ENCODE results near the gene TNS2.

Gene TNS2

DNA sequence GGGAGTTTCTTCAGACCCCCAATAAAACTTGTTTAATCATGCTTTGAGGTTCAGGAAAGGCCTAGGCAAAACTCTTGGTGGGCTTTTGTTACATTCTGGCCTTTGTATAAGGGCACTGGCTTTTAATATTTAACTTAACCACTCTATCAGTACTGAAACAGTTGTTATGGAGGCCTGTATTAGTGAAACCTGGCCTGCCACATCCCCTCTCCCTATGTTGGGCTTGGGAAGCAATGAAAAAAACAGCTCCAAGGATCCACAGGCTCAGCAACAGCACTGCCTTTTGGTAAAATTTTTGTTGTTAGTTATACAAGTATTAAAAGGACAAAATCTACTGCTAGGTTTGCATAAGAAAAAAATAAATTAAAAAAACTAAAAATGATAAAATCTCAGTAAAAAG lies 64.1 kb downstream of the TNS2 start:
- Histone ChIP-seq H3K36me3 (ENCODE audit: control insufficient read depth in 2 of 2, insufficient read depth in 2 of 2, low read length in 2 of 2) (no peaks in the 10 kb centered on the region), H3K9me3 (ENCODE audit: control insufficient read depth in 2 of 2, low read length in 2 of 2) (no peaks in the 10 kb centered on the region), H3K4me1 (ENCODE audit: control insufficient read depth in 2 of 2, insufficient read depth in 2 of 2, low read length in 2 of 2) (no peaks in the 10 kb centered on the region), H3K27ac (ENCODE audit: low read depth in 2 of 2, low read length in 2 of 2) (no peak overlapping the region), H3K4me3 (ENCODE audit: low read length in 2 of 2) (no peak overlapping the region), H3K9ac (ENCODE audit: low read depth in 1 of 2, low read length in 2 of 2) (no peak overlapping the region), H3K27me3 (ENCODE audit: control insufficient read depth in 2 of 2, insufficient read depth in 2 of 2, low read length in 2 of 2) (no peaks in the 10 kb centered on the region)

Measured in mucosa of rectum (tissue), 2 donors.